Gastrocnemius medialis (tissue), 4 donors: Measurements from ENCODE around the gene TRMT61A. TPM values are rescaled to one million over a fixed set of nuclear protein-coding genes. Genes with fewer than 3 reads are reported as not detected.
A peak's percentile ranks its signal among the peaks of the same experiment; 100 is the strongest.

ENCODE experiments used
- ATAC-seq, 2 donors: fragments of 150-250 bp; one replicate each; pipeline ENCODE4 v1.9.1; 2016
- DNase-seq, 2 donors: peaks; one replicate each; pipeline ENCODE4 v3.0.0-alpha.2; 2019
- H3K27ac ChIP-seq, 4 donors: fragments of 200-600 bp; sonication (generic); 1 replicate in 1 of 4; 2 replicates in 3 of 4; pipeline ENCODE4 v1.5.1; 2016 to 2018; ENCODE audit warnings: mild to moderate bottlenecking in 2 of 4, moderate library complexity in 1 of 4
- H3K27me3 ChIP-seq, 3 donors: fragments of 200-600 bp; sonication (generic) in 2 of 3; 1 replicate in 1 of 3; 2 replicates in 2 of 3; pipeline versions ENCODE4 v1.5.1 to v1.6.0; 2016 to 2019; ENCODE audit warnings: mild to moderate bottlenecking in 1 of 3, moderate library complexity in 1 of 3
- H3K36me3 ChIP-seq, 2 donors: fragments of 200-600 bp; sonication (generic) in 1 of 2; one replicate each; pipeline ENCODE4 v1.5.1; 2017 to 2018
- H3K4me1 ChIP-seq, 2 donors: fragments of 200-600 bp; sonication (generic) in 1 of 2; one replicate each; pipeline ENCODE4 v1.5.1; 2016 to 2017; ENCODE audit warnings: mild to moderate bottlenecking in 2 of 2
- H3K4me3 ChIP-seq, 4 donors: fragments of 200-600 bp; sonication (generic) in 3 of 4; 1 replicate in 1 of 4; 2 replicates in 3 of 4; pipeline ENCODE4 v1.5.1; 2016 to 2019; ENCODE audit warnings: mild to moderate bottlenecking in 2 of 4
- H3K9me3 ChIP-seq, 3 donors: fragments of 200-600 bp; sonication (generic) in 2 of 3; 1 replicate in 1 of 3; 2 replicates in 2 of 3; pipeline ENCODE4 v1.5.1; 2016 to 2019
- POLR2A ChIP-seq, 2 donors: fragments of 450-650 bp; IDR thresholded peaks; one replicate each; pipeline ENCODE4 v1.6.1; 2017; ENCODE audit warnings: antibody characterized with exemption in 2 of 2, mild to moderate bottlenecking in 2 of 2, moderate library complexity in 2 of 2
- in situ Hi-C, 4 donors: fragments of 200-750 bp; cut with MboI; loops; one replicate each; pipeline versions ENCODE4 v1.15.0 to v1.8.0; 2017; ENCODE audit warnings: low sequenced_read_pairs in 4 of 4
- intact Hi-C: fragments of 100-400 bp; cut with DNase I; formaldehyde crosslinking; loops from one replicate; pipeline ENCODE4 v1.15.1; 2023; ENCODE audit warnings: low total_unique reads
- total RNA-seq, 4 donors: library from RNA; depleted of rRNA; stranded (reverse); fragments of >200 nt; gene quantifications; one replicate each; pipeline versions ENCODE4 v1.1.0 to v1.2.3, GENCODE V29; 2016
- TF ChIP-seq, protein P1 (sequence below), 5 experiments: fragments of 450-650 bp in 3 of 5; fragments of 200-600 bp in 2 of 5; sonication (generic) in 2 of 5; IDR thresholded peaks in 4 of 5; conservative IDR thresholded peaks in 1 of 5; 1 replicate in 4 of 5; 2 replicates in 1 of 5; pipeline ENCODE4 v1.5.1; 2016 to 2019; ENCODE audit warnings: antibody characterized with exemption in 5 of 5, mild to moderate bottlenecking in 3 of 5, moderate library complexity in 3 of 5

Gene TRMT61A
- total RNA-seq, 4 donors from 2014 or later = 8.3 to 11.0 (median 9.6) TPM

DNA sequence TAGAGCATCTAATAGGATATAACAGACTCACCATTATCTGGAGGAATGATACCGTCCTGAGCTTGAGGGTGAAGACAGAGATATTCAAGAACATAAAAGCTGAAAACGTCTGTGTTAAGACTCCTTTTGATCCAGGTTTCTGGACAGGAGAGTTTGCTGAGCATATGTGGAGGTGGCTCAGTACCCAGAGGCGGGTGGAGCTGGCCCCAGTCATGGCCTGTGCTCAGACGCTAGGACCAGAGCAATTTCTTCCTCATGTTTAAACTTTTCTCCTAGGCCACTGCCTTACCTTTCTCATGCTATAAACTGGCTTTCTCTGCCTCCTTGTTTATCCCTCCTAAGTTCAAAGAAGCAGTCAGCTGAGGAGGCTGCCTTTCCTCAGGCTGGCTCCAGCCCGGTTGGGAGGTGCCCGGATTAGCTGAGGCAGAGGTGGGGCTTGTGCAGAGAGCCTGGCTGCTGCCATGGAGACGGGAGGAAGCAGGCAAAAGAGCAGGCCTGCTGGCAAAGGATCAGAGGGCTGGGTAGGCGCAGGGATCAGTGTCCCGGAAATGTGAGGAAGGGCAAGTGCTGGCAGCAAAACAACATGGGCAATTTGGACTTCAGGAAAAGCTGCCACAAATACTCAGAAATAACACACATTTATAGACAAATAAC lies 47.5 kb downstream of the TRMT61A start:
- in situ Hi-C loops = no loop called here
- no peak overlapping the region for H3K4me3 ChIP-seq
- peak; percentile 61 to 71 for ATAC-seq

DNA sequence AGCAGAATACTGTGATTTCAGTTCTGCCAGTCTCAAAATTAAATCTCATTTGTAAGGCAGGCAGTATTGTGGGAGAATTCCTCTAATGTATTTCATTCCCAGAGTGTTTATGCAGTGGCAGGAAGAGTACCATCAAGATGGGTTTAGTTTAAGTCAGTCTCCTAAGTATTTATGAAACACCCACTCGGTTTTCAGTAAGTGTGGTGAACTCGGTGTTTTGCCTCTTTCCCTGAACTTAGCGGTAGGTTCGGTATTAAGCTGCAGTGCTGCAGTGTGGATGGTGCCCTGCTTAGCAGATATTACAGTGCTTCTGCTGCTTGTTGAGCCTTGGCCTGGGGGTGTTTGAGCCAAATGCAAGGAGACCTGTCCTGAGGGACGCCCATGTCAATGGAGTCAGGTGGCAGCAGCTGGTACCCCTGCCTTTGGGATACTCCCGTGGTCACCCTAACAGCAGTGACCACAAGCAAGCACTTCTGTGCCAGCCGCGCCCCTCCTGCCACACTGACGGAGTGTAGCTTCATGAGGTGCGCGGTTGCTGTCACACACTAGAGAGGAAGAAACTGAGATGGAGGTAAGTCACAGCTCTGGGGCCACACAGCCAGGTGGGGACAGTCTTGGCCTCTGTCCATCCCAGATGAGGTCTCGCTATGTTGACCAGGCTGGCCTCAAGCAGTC lies 49.5 kb downstream of the TRMT61A start:
- intact Hi-C loops (loop anchor here (10.0 kb wide), 1 partner anchor 336 kb away; no protein-coding TSS in a partner anchor), in situ Hi-C loops (no loop called here)
- H3K27me3 ChIP-seq = no peaks in the 10 kb centered on the region
- H3K9me3 ChIP-seq = no peaks in the 10 kb centered on the region
- no peak for ATAC-seq
- no peak for DNase-seq
- H3K4me1 ChIP-seq = peaks cover 8 to 15% of the 10 kb centered on the region in 2 donors
- TF ChIP-seq, protein P1, sequence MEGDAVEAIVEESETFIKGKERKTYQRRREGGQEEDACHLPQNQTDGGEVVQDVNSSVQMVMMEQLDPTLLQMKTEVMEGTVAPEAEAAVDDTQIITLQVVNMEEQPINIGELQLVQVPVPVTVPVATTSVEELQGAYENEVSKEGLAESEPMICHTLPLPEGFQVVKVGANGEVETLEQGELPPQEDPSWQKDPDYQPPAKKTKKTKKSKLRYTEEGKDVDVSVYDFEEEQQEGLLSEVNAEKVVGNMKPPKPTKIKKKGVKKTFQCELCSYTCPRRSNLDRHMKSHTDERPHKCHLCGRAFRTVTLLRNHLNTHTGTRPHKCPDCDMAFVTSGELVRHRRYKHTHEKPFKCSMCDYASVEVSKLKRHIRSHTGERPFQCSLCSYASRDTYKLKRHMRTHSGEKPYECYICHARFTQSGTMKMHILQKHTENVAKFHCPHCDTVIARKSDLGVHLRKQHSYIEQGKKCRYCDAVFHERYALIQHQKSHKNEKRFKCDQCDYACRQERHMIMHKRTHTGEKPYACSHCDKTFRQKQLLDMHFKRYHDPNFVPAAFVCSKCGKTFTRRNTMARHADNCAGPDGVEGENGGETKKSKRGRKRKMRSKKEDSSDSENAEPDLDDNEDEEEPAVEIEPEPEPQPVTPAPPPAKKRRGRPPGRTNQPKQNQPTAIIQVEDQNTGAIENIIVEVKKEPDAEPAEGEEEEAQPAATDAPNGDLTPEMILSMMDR (IDR thresholded peaks at IDR 0.05 in 4 of 5, conservative IDR thresholded peaks at IDR 0.05 in 1 of 5) = no peak
- no peak for TF ChIP-seq POLR2A (IDR thresholded peaks at IDR 0.05)
- no peak overlapping the region for H3K27ac ChIP-seq
- H3K4me3 ChIP-seq = no peak overlapping the region
- peaks cover 0 to 43% of the 10 kb centered on the region in 2 donors for H3K36me3 ChIP-seq

More for the DNA sequence above, 47.5 kb downstream of the TRMT61A start:
- TF ChIP-seq POLR2A (IDR thresholded peaks at IDR 0.05) = no peak
- TF ChIP-seq, protein P1 (IDR thresholded peaks at IDR 0.05 in 4 of 5, conservative IDR thresholded peaks at IDR 0.05 in 1 of 5) = no peak
- Histone ChIP-seq H3K27ac (peak overlapping the region; percentile 42 to 59 (median 52)), H3K4me1 (peaks cover 8 to 18% of the 10 kb centered on the region in 2 donors), H3K36me3 (peaks cover 0 to 47% of the 10 kb centered on the region in 2 donors), H3K9me3 (no peaks in the 10 kb centered on the region), H3K27me3 (no peaks in the 10 kb centered on the region)
- peak; percentile 46 to 65 for DNase-seq
- intact Hi-C loops = loop anchor here (10.0 kb wide), 1 partner anchor 338 kb away; no protein-coding TSS in a partner anchor

DNA sequence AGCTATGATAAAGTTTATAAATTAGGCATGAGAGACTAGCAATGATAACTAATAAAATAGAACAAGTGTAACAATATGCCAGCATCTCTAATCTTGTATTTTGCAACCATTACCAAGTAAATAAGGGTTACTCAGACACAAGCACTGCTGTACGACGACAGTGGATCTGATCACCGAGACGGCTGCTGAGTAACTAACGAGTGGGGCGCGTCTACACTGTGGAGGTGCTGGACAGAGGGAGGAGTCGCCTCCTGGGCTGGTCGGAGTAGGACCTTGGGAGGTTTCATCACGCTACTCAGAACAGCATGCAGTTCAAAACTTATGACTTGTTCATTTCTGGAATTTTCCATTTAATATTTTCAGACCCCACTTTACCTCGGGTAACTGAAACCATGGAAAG lies 52.2 kb downstream of the TRMT61A start:
- H3K27ac ChIP-seq = no peak overlapping the region
- intact Hi-C loops (no loop called here), in situ Hi-C loops (no loop called here)
- H3K4me1 ChIP-seq = peaks cover 4 to 9% of the 10 kb centered on the region in 2 donors
- DNase-seq (no peak), ATAC-seq (no peak)
- peaks cover 0 to 21% of the 10 kb centered on the region in 2 donors for H3K36me3 ChIP-seq
- no peaks in the 10 kb centered on the region for H3K27me3 ChIP-seq
- TF ChIP-seq, protein P1 (IDR thresholded peaks at IDR 0.05 in 4 of 5, conservative IDR thresholded peaks at IDR 0.05 in 1 of 5) = no peak
- H3K9me3 ChIP-seq = no peaks in the 10 kb centered on the region
- no peak overlapping the region for H3K4me3 ChIP-seq

DNA sequence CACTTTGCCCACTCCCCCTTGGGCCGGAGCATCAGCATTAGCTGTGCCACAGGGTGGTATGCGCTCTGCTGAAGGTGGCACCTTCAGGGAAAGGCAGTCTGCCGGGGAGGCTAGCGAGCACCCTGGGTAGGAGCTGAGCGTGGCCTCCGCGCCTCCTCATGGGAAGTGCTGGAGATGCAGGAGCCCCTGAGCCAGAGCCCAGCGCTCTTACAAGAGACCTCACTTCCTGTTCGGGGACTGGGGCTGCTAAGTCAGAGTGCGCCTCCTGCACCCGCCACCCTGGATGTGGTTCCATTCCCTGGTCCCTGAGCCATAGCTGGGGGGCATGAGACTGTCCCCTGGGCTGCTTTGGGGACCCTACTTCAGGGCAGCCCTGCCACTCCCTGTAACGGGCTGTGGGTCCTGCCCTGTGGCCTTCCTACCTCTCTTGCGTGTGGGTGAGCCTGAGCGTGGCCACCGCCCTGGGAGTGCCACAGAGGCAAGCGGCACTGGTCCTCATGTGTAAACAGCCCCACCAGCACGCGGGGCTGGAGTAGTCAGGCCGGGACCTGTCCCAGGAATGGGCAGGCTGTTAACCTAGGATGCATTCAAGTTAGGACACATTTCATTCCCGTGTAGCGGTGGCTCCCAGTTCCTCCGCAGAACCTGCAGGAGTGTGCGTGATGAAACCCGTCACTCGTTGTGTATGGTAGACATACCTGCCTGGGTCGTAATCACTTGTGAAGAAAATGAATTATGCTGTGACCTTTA lies 53.1 kb downstream of the TRMT61A start:
- DNase-seq = no peak
- H3K27me3 ChIP-seq = no peaks in the 10 kb centered on the region
- no peak overlapping the region for H3K4me3 ChIP-seq
- H3K27ac ChIP-seq = no peak overlapping the region
- H3K4me1 ChIP-seq = no peaks in the 10 kb centered on the region
- TF ChIP-seq POLR2A (IDR thresholded peaks at IDR 0.05) = no peak
- TF ChIP-seq, protein P1 (IDR thresholded peaks at IDR 0.05 in 4 of 5, conservative IDR thresholded peaks at IDR 0.05 in 1 of 5) = no peak
- ATAC-seq = no peak
- intact Hi-C loops = no loop called here
- H3K36me3 ChIP-seq = peaks cover 0 to 21% of the 10 kb centered on the region in 2 donors
- in situ Hi-C loops = no loop called here
- H3K9me3 ChIP-seq = no peaks in the 10 kb centered on the region
